Measurements from ENCODE around the gene SGPP1.

GRCh38 chr14:63642229-63642611 is 85.6 kb downstream of the SGPP1 start:
- no peak for TF ChIP-seq POLR2A (IDR thresholded peaks at IDR 0.05; ENCODE audit: low read depth)
- TF ChIP-seq CTCF (IDR thresholded peaks at IDR 0.05), result no peak
- TF ChIP-seq EP300 (IDR thresholded peaks at IDR 0.05), result no peak
- peak in 1 of 2 donors; percentile 16 for TF ChIP-seq POLR2AphosphoS5 (IDR thresholded peaks at IDR 0.05)

Measured in esophagus muscularis mucosa (tissue), 4 donors.